IPS-18a (cell line): ENCODE data around the gene DISC1.
"Not testable (repeated sequence)": the region's sequence is repeated elsewhere in the genome, so short reads cannot be mapped to it uniquely, and the experiment has no call there.

ENCODE experiments used
- H3K27ac ChIP-seq: one replicate; pipeline ENCODE4 v1.5.1; 2013; ENCODE audit warnings: low read length
- H3K27me3 ChIP-seq: one replicate; pipeline ENCODE4 v1.6.1; 2013; ENCODE audit warnings: mild to moderate bottlenecking, low read length; ENCODE audit not compliant: control insufficient read depth, insufficient read depth
- H3K36me3 ChIP-seq: one replicate; pipeline ENCODE4 v1.6.1; 2013; ENCODE audit warnings: low read depth, low read length; ENCODE audit not compliant: control insufficient read depth
- H3K4me1 ChIP-seq: one replicate; pipeline ENCODE4 v1.6.1; 2013; ENCODE audit warnings: low read depth, low read length; ENCODE audit not compliant: control insufficient read depth
- H3K4me3 ChIP-seq: one replicate; pipeline ENCODE4 v1.5.1; 2013; ENCODE audit warnings: low read length
- H3K9ac ChIP-seq: one replicate; pipeline ENCODE4 v1.6.1; 2013; ENCODE audit warnings: mild to moderate bottlenecking, low read length, moderate library complexity
- H3K9me3 ChIP-seq: one replicate; pipeline ENCODE4 v1.6.1; 2013; ENCODE audit warnings: low read depth, low read length; ENCODE audit not compliant: control insufficient read depth

DISC1 gene

GRCh38 chr1:231665726-231666125 lies 39.1 kb downstream of the DISC1 start:
- no peaks in the 10 kb centered on the region for H3K9me3 ChIP-seq
- H3K27me3 ChIP-seq: no peaks in the 10 kb centered on the region
- no peak overlapping the region for H3K9ac ChIP-seq
- H3K4me1 ChIP-seq: peaks cover 9% of the 10 kb centered on the region
- H3K36me3 ChIP-seq: no peaks in the 10 kb centered on the region
- H3K27ac ChIP-seq: no peak overlapping the region
- H3K4me3 ChIP-seq: no peak overlapping the region

DNA sequence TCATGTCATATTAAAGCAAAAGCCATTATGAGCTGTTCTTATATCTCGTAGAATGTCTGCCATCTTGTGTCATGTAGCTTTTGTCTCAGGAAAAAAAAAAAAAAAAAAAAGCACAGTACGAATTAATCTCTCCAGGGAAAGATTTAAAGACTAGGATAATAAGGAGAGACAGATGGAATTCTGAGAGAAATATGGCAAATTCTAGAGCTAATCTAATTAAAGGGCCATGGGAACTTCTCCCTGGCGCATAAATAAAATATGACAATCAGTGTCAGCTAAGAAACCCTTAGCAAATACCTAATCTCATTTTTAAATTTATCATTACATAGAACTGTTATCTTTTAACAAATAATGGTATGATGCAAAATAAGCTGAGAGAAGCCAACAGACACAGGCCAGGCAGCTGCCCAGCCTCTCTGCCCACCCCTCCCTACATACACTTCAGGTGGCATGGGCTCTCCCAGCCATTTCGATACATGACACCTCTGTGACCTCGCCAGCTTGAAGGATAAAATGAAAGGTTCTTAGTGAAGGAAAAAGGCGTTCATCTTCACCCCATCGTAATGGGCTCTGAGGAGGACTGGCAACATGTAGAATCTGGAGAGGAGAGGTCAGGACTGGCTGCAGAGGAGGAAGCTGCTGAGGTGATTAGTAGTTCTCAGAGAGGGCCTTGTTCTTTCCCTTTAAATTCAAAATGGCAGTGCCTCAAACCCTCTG lies 39.8 kb downstream of the DISC1 start:
- Histone ChIP-seq H3K36me3 (no peaks in the 10 kb centered on the region), H3K27ac (no peak overlapping the region), H3K9ac (no peak overlapping the region), H3K9me3 (no peaks in the 10 kb centered on the region), H3K27me3 (no peaks in the 10 kb centered on the region), H3K4me1 (peaks cover 9% of the 10 kb centered on the region), H3K4me3 (no peak overlapping the region)

DNA sequence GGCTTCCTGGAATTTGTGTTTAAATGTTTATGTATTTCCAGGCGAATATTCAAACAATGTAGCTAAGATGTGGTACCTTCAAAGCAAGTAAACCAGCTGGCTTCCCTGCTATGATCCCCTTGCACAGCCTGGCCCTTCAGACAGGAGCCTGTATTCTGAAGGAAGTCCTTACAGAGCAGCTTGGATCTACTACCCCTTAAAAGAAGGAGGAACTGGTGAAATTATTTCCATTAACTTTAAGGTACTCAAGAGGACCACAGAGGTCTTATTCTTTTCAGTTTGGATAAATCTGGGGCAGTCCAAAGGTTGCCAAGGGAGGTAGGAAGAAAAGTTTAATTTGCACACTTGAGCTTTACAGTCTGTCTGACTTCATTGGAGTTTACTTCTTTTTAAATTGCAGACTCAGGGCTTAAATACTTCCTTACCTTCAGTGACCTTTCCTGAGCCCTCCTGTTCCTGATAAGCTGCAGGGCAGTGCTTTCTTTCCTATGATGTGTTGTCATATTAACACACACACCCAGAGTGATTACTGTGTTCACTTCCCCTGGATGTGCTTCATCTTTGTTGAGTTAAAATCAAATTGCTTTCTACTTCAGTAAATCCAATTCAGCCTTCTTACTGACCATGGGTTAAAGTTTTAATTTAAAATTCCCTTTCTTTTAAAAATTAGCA lies 40.5 kb downstream of the DISC1 start:
- no peaks in the 10 kb centered on the region for H3K36me3 ChIP-seq
- H3K4me1 ChIP-seq: peaks cover 9% of the 10 kb centered on the region
- no peaks in the 10 kb centered on the region for H3K9me3 ChIP-seq
- H3K4me3 ChIP-seq: no peak overlapping the region
- no peak overlapping the region for H3K9ac ChIP-seq
- H3K27me3 ChIP-seq: no peaks in the 10 kb centered on the region
- no peak overlapping the region for H3K27ac ChIP-seq

DNA sequence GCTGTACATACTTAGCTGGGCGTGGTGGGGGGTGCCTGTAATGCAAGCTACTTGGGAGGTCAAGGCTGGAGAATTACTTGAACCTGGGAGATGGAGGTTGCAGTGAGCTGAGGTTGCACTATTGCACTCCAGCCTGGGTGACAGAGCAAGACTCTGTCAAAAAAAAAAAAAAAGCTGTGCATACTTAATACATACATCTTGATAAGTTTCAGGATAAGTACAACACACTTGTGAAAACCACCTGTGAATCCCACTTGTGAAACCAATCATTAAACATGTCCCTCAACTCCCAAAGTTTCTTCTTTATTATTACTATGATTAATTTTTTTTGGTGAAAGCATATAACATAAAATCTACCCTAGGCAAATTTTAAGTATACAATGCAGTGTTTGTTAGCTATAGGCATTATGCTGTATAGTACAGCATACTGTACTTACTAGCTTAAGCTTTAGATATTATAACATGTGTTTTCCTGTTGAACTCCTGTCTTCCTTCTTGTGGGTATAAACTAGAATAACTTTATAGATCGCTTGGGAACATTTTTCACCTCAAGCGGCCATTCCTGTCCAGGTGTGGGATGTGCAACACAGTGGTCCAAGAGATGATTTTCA lies 41.4 kb downstream of the DISC1 start:
- H3K36me3 ChIP-seq: no peaks in the 10 kb centered on the region
- H3K9me3 ChIP-seq: no peaks in the 10 kb centered on the region
- H3K4me3 ChIP-seq: no peak overlapping the region
- no peak overlapping the region for H3K9ac ChIP-seq
- peaks cover 9% of the 10 kb centered on the region for H3K4me1 ChIP-seq
- no peaks in the 10 kb centered on the region for H3K27me3 ChIP-seq
- H3K27ac ChIP-seq: no peak overlapping the region

- no peaks in the 10 kb centered on the region for H3K36me3 ChIP-seq
- no peak overlapping the region for H3K27ac ChIP-seq
- H3K4me1 ChIP-seq: peaks cover 9% of the 10 kb centered on the region
- no peak overlapping the region for H3K4me3 ChIP-seq
- no peaks in the 10 kb centered on the region for H3K27me3 ChIP-seq
- H3K9me3 ChIP-seq: no peaks in the 10 kb centered on the region
- no peak overlapping the region for H3K9ac ChIP-seq
These were observed 42.2 kb downstream of the DISC1 start for GRCh38 chr1:231668826-231669225.

- H3K9me3 ChIP-seq, H3K27me3 ChIP-seq: not testable (repeated sequence)
These were observed 43.5 kb downstream of the DISC1 start for GRCh38 chr1:231669864-231670621.

GRCh38 chr1:231670755-231671154 lies 44.2 kb downstream of the DISC1 start:
- H3K4me3 ChIP-seq: no peak overlapping the region
- no peaks in the 10 kb centered on the region for H3K9me3 ChIP-seq
- H3K4me1 ChIP-seq: peaks cover 9% of the 10 kb centered on the region
- no peak overlapping the region for H3K27ac ChIP-seq
- no peaks in the 10 kb centered on the region for H3K27me3 ChIP-seq
- no peak overlapping the region for H3K9ac ChIP-seq
- H3K36me3 ChIP-seq: no peaks in the 10 kb centered on the region

More at GRCh38 chr1:231669864-231670621, 43.5 kb downstream of the DISC1 start:
- H3K36me3 ChIP-seq, H3K4me1 ChIP-seq, H3K4me3 ChIP-seq, H3K27ac ChIP-seq, H3K9ac ChIP-seq: not testable (repeated sequence)

- H3K9ac ChIP-seq: no peak overlapping the region
- H3K4me1 ChIP-seq: no peaks in the 10 kb centered on the region
- H3K36me3 ChIP-seq: no peaks in the 10 kb centered on the region
- no peak overlapping the region for H3K4me3 ChIP-seq
- no peak overlapping the region for H3K27ac ChIP-seq
- no peaks in the 10 kb centered on the region for H3K9me3 ChIP-seq
- H3K27me3 ChIP-seq: no peaks in the 10 kb centered on the region
These were observed 48.0 kb downstream of the DISC1 start for GRCh38 chr1:231674575-231674974.

DNA sequence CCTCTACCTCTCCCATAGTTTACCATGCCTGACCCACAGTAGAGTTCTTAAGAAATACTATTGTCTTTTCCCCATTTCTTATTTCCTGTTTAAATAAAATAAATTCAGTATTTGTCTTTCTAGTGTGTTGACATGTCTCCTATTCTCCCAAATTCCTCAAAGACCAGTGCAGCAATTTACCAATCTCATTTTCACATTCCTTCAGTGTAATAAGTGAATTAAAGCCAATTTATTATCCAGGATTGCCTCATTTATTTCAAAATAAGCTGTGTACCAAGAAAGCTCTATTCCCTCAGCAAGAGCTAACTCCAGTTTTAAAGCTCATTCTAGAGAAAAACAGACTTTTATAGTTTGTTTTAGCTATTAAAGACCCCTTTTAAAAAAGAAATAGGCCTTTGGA lies 49.9 kb downstream of the DISC1 start:
- Histone ChIP-seq H3K9me3 (no peaks in the 10 kb centered on the region), H3K27ac (no peak overlapping the region), H3K36me3 (no peaks in the 10 kb centered on the region), H3K4me3 (no peak overlapping the region), H3K9ac (no peak overlapping the region), H3K4me1 (no peaks in the 10 kb centered on the region), H3K27me3 (no peaks in the 10 kb centered on the region)

DNA sequence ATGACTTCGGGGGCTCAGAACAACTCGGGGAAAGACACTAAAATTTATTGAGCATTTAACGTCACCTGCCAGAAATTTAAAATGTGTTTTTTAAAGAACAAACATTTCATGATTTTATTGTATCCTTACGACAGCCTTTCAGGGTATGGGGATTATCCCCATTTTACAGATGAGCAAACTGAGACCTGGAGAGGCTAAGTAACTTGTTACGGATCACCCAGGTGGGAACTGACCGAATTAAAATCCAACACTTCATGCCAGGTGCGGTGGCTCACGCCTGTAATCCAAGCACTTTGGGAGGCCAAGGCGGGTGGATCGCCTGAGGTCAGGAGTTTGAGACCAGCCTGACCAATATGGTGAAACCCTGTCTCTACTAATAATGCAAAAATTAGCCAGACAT lies 50.9 kb downstream of the DISC1 start:
- Histone ChIP-seq H3K4me1 (no peaks in the 10 kb centered on the region), H3K27ac (no peak overlapping the region), H3K4me3 (no peak overlapping the region), H3K36me3 (no peaks in the 10 kb centered on the region), H3K9ac (no peak overlapping the region), H3K27me3 (no peaks in the 10 kb centered on the region), H3K9me3 (no peaks in the 10 kb centered on the region)

DNA sequence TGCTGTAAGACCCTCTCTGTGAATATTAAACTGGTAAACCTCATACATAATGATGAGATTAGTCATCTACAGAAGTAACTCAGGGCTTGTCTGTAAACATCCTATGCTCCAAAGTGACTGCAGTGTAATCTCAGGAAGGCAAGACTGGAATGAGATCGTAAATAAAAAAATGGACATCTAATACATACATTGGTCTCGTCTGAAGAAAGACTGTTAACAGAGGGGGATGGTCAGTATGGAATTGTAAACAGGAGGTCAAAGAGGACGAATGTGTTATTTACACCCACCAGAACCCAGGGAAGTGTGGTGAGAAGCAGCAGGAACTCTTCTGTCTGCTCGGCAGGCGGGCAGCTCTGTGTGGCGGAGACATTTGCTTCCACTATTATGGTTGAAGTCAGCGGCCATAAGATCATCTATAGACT lies 51.4 kb downstream of the DISC1 start:
- Histone ChIP-seq H3K4me3 (no peak overlapping the region), H3K9ac (no peak overlapping the region), H3K27me3 (no peaks in the 10 kb centered on the region), H3K36me3 (no peaks in the 10 kb centered on the region), H3K27ac (no peak overlapping the region), H3K9me3 (no peaks in the 10 kb centered on the region), H3K4me1 (no peaks in the 10 kb centered on the region)
